Neural crest cell (in vitro differentiated cells): Measurements from ENCODE around the gene FER. TPM values are rescaled to one million over a fixed set of nuclear protein-coding genes. Genes with fewer than 3 reads are reported as not detected.

ENCODE experiments used
- DNase-seq: peaks from one replicate; pipeline ENCODE4 v3.0.0; 2021; ENCODE audit warnings: low read depth, mixed read lengths, low spot score
- H3K27ac Mint-ChIP-seq: one replicate; pipeline ENCODE4 v1.8.0; 2021; ENCODE audit warnings: mild to moderate bottlenecking, mixed read lengths; ENCODE audit not compliant: unreplicated experiment
- H3K27me3 Mint-ChIP-seq: 2 replicates; pipeline ENCODE4 v1.8.0; 2021; ENCODE audit warnings: low read depth, mild to moderate bottlenecking, mixed read lengths
- H3K36me3 Mint-ChIP-seq: 2 replicates; pipeline ENCODE4 v1.8.0; 2021; ENCODE audit warnings: low read depth, mild to moderate bottlenecking, mixed read lengths
- H3K4me1 Mint-ChIP-seq: 2 replicates; pipeline ENCODE4 v1.8.0; 2021; ENCODE audit warnings: mixed read lengths
- H3K4me3 Mint-ChIP-seq: one replicate; pipeline ENCODE4 v1.8.0; 2021; ENCODE audit warnings: mild to moderate bottlenecking, mixed read lengths
- H3K9me3 Mint-ChIP-seq: 2 replicates; pipeline ENCODE4 v1.8.0; 2021; ENCODE audit warnings: mixed read lengths
- CTCF ChIP-seq: fragments of 200-600 bp; sonication (generic); conservative IDR thresholded peaks from 2 replicates; pipeline ENCODE4 v1.5.0; 2021; ENCODE audit warnings: antibody characterized with exemption, mild to moderate bottlenecking
- total RNA-seq: library from RNA; stranded (reverse); gene quantifications from 2 replicates; pipeline ENCODE4 v1.2.1, GENCODE V29; 2021

The FER gene
- total RNA-seq, 1 donor from 2014 or later: 25.4 TPM

GRCh38 chr5:109196087-109196822 lies 448.6 kb downstream of the FER start:
- Mint-ChIP-seq H3K36me3 (peaks cover 5% of the 10 kb centered on the region), H3K4me3 (no peak overlapping the region), H3K27ac (no peak overlapping the region), H3K9me3 (no peaks in the 10 kb centered on the region), H3K27me3 (no peaks in the 10 kb centered on the region), H3K4me1 (peaks cover 6% of the 10 kb centered on the region)
- TF ChIP-seq CTCF: no peak
- DNase-seq: no peak

- Mint-ChIP-seq H3K4me1 (peaks cover 4% of the 10 kb centered on the region), H3K27me3 (no peaks in the 10 kb centered on the region)
Measured at GRCh38 chr5:109196823-109197160, 449.1 kb downstream of the FER start.

GRCh38 chr5:109199289-109199688 lies 451.6 kb downstream of the FER start:
- Mint-ChIP-seq H3K27ac (no peak overlapping the region), H3K27me3 (no peaks in the 10 kb centered on the region), H3K4me1 (no peaks in the 10 kb centered on the region), H3K36me3 (peaks cover 2% of the 10 kb centered on the region), H3K9me3 (peaks cover 3% of the 10 kb centered on the region), H3K4me3 (no peak overlapping the region)
- no peak for DNase-seq
- TF ChIP-seq CTCF: no peak

More at GRCh38 chr5:109196823-109197160, 449.1 kb downstream of the FER start:
- no peak for TF ChIP-seq CTCF
- DNase-seq: no peak
- Mint-ChIP-seq H3K27ac (no peak overlapping the region), H3K9me3 (no peaks in the 10 kb centered on the region), H3K36me3 (peaks cover 5% of the 10 kb centered on the region), H3K4me3 (no peak overlapping the region)

- Mint-ChIP-seq H3K4me1 (no peaks in the 10 kb centered on the region), H3K9me3 (peaks cover 3% of the 10 kb centered on the region), H3K36me3 (no peaks in the 10 kb centered on the region), H3K27me3 (no peaks in the 10 kb centered on the region), H3K4me3 (no peak overlapping the region), H3K27ac (no peak overlapping the region)
- no peak for DNase-seq
- TF ChIP-seq CTCF: no peak
Measured at GRCh38 chr5:109199799-109200620, 452.3 kb downstream of the FER start.

- no peak for DNase-seq
- Mint-ChIP-seq H3K36me3 (peaks cover 14% of the 10 kb centered on the region), H3K9me3 (peaks cover 26% of the 10 kb centered on the region), H3K4me1 (no peaks in the 10 kb centered on the region), H3K27ac (no peak overlapping the region), H3K27me3 (no peaks in the 10 kb centered on the region), H3K4me3 (no peak overlapping the region)
- no peak for TF ChIP-seq CTCF
Measured at GRCh38 chr5:109215040-109215439, 467.3 kb downstream of the FER start.
